K562 (cell line): ENCODE measurements around the gene TBC1D32. TPM values are rescaled to one million over a fixed set of nuclear protein-coding genes. Genes with fewer than 3 reads are reported as not detected.

Experiments
- ATAC-seq: fragments of 200-7000 bp; cut with Tn5 transposase; 3 replicates; pipeline ENCODE4 v1.9.1; 2020; ENCODE audit warnings: moderate library complexity
- BruUV-seq: library from RNA; stranded (reverse); fragments of 400-500 nt; replicated peaks from 2 replicates; lab custom pipeline; 2021; lab: Mats Ljungman, UMichigan
- CTCF ChIA-PET: fragments of 300-600 bp; formaldehyde crosslinking; extraction: SDS; loops from one replicate; lab custom pipeline; 2021; ENCODE audit warnings: low intra/inter-chr PET ratio; lab: Yijun Ruan, JAX
- POLR2A ChIA-PET: fragments of 300-600, 350-650 bp; sonication (Branson Sonifier 250); formaldehyde crosslinking; extraction: SDS; loops from one replicate; lab custom pipeline; 2021; ENCODE audit warnings: antibody characterized with exemption, inconsistent platforms; lab: Yijun Ruan, JAX
- DNase-seq, 4 experiments: peaks; one replicate each; pipeline versions ENCODE4 v3.0.0 to v3.0.0-alpha.2; 2011 to 2018; ENCODE audit warnings: low spot score in 3 of 4, mixed read lengths in 3 of 4; ENCODE audit errors: extremely low read depth in 1 of 4
- FAIRE-seq: peaks from 2 replicates; lab custom pipeline; 2011; peaks lifted over from hg19 to GRCh38; lab: Jason Lieb, UNC
- H2AFZ ChIP-seq: 2 replicates; pipeline ENCODE4 v1.6.0; 2011; ENCODE audit warnings: low read depth, low read length, control low read depth, inconsistent platforms
- H3K27ac ChIP-seq: fragments of 200-600 bp; 3 replicates; pipeline ENCODE4 v1.8.0; 2011; ENCODE audit warnings: low read depth, mild to moderate bottlenecking, control low read depth, inconsistent platforms, low read length, moderate library complexity, mixed read lengths; ENCODE audit errors: extremely low read depth
- H3K27me3 ChIP-seq, 2 experiments: fragments of 300-600 bp in 1 of 2; 2 replicates in 1 of 2; 3 replicates in 1 of 2; pipeline versions ENCODE4 v1.6.0 to v1.8.0; 2011; ENCODE audit warnings: inconsistent platforms in 2 of 2, low read length in 2 of 2, mild to moderate bottlenecking in 1 of 2, mixed read lengths in 1 of 2, moderate library complexity in 1 of 2; ENCODE audit not compliant: control insufficient read depth in 2 of 2, insufficient read depth in 2 of 2
- H3K36me3 ChIP-seq: fragments of 300-600 bp; 3 replicates; pipeline ENCODE4 v1.8.0; 2011; ENCODE audit warnings: mild to moderate bottlenecking, low read length, inconsistent platforms; ENCODE audit not compliant: control insufficient read depth, insufficient read depth
- H3K4me1 ChIP-seq, 2 experiments: fragments of 200-600 bp in 1 of 2; replicated peaks in 1 of 2; 2 replicates in 1 of 2; 3 replicates in 1 of 2; pipeline versions ENCODE4 v1.5.1 to v1.8.0; 2011; ENCODE audit warnings: inconsistent platforms in 2 of 2, low read length in 2 of 2, mild to moderate bottlenecking in 1 of 2, mixed read lengths in 1 of 2, moderate library complexity in 1 of 2; ENCODE audit not compliant: control insufficient read depth in 2 of 2, insufficient read depth in 2 of 2
- H3K4me2 ChIP-seq: 2 replicates; pipeline ENCODE4 v1.6.1; 2011; ENCODE audit warnings: low read length, control low read depth, inconsistent platforms, mixed read lengths; ENCODE audit not compliant: insufficient read depth
- H3K4me3 ChIP-seq: fragments of 200-600 bp; sonication (generic), shearing (Covaris generic); 2 replicates; pipeline ENCODE4 v1.5.1; 2016; ENCODE audit warnings: control low read depth, inconsistent platforms
- H3K79me2 ChIP-seq: fragments of 200-600 bp; 3 replicates; pipeline ENCODE4 v1.8.0; 2011; ENCODE audit warnings: low read length, inconsistent platforms; ENCODE audit not compliant: control insufficient read depth, insufficient read depth
- H3K9ac ChIP-seq, 2 experiments: 2 replicates each; pipeline versions ENCODE4 v1.6.0 to v1.6.1; 2011; ENCODE audit warnings: low read depth in 2 of 2, low read length in 2 of 2, control low read depth in 1 of 2, inconsistent platforms in 1 of 2, mild to moderate bottlenecking in 1 of 2, mixed read lengths in 1 of 2; ENCODE audit not compliant: insufficient read depth in 1 of 2
- H3K9me1 ChIP-seq: one replicate; pipeline ENCODE4 v1.6.0; 2011; ENCODE audit warnings: inconsistent platforms, mild to moderate bottlenecking, low read length, moderate library complexity; ENCODE audit not compliant: control insufficient read depth, insufficient read depth
- H3K9me3 ChIP-seq: replicated peaks from 2 replicates; pipeline ENCODE4 v1.5.1; 2011; ENCODE audit warnings: low read depth, low read length, inconsistent platforms; ENCODE audit not compliant: control insufficient read depth, insufficient read depth
- H4K20me1 ChIP-seq: replicated peaks from 2 replicates; pipeline ENCODE4 v1.6.1; 2011; ENCODE audit warnings: low read length, inconsistent platforms, mixed read lengths; ENCODE audit not compliant: control insufficient read depth, insufficient read depth
- BCOR ChIP-seq: fragments of 450-650 bp; IDR thresholded peaks from 2 replicates; pipeline ENCODE4 v1.6.1; 2016
- C11orf30 ChIP-seq: fragments of 450-650 bp; IDR thresholded peaks from 2 replicates; pipeline ENCODE4 v1.6.1; 2016; ENCODE audit warnings: low read depth, mild to moderate bottlenecking
- FOXJ3 ChIP-seq: sonication (generic); formaldehyde crosslinking; IDR thresholded peaks from 2 replicates; pipeline ENCODE4 v1.4.0; 2020; ENCODE audit warnings: mild to moderate bottlenecking, missing genetic modification reagents
- ILK ChIP-seq: fragments of 450-650 bp; IDR thresholded peaks from 2 replicates; pipeline ENCODE4 v1.6.1; 2016; ENCODE audit warnings: missing genetic modification characterization, low read depth, mild to moderate bottlenecking, missing compliant biosample characterization, moderate library complexity, borderline replicate concordance
- MAFF ChIP-seq: IDR thresholded peaks from 2 replicates; pipeline ENCODE4 v1.6.1; 2012; ENCODE audit warnings: low read length, improper control_type of control experiment
- MAFG ChIP-seq: fragments of 450-650 bp; conservative IDR thresholded peaks from 2 replicates; pipeline ENCODE4 v1.6.1; 2016; ENCODE audit warnings: missing genetic modification characterization, missing compliant biosample characterization
- MAFK ChIP-seq: IDR thresholded peaks from 2 replicates; pipeline ENCODE4 v1.6.1; 2011; ENCODE audit warnings: low read length, improper control_type of control experiment
- NELFE ChIP-seq: IDR thresholded peaks from 2 replicates; pipeline ENCODE4 v1.6.1; 2011; ENCODE audit warnings: mild to moderate bottlenecking; ENCODE audit not compliant: insufficient read depth, insufficient read length
- PHTF2 ChIP-seq: fragments of 250-450 bp; sonication (Bioruptor Pico); IDR thresholded peaks from 2 replicates; pipeline ENCODE4 v1.5.0; 2021; ENCODE audit warnings: mild to moderate bottlenecking
- TGIF2 ChIP-seq: sonication (generic); formaldehyde crosslinking; IDR thresholded peaks from 2 replicates; pipeline ENCODE4 v1.8.1; 2022; ENCODE audit warnings: mild to moderate bottlenecking, missing genetic modification reagents, moderate library complexity
- ZNF316 ChIP-seq: fragments of 450-650 bp; IDR thresholded peaks from 2 replicates; pipeline ENCODE4 v1.6.1; 2016
- WGBS: fragments of 100-300 bp; shearing (Covaris generic); methylation state at CpG from one replicate; pipeline ENCODE4 v1.1.6; 2016; ENCODE audit warnings: low coverage, mixed read lengths; ENCODE audit not compliant: insufficient coverage; ENCODE audit errors: missing lambda C conversion rate; 5-methylcytosine and 5-hydroxymethylcytosine counted together
- in situ Hi-C: fragments of 300-500 bp; cut with MboI; formaldehyde crosslinking; loops from 4 replicates; pipeline ENCODE4 v1.15.0; 2018; ENCODE audit warnings: inconsistent platforms, mixed read lengths
- intact Hi-C: fragments of 100-400 bp; cut with micrococcal nuclease; formaldehyde crosslinking; loops from 2 replicates; pipeline ENCODE4 v1.14.2; 2022
- polyA plus RNA-seq, 8 experiments: library from polyadenylated mRNA; depleted of rRNA in 4 of 8; stranded (reverse) in 5 of 8; unstranded in 3 of 8; fragments of >200 nt; fragmentation: Nextera tagmentation in 2 of 8; fragmentation: Illumina TruSeq in 1 of 8; extraction: Ambion mirVana in 2 of 8; extraction: Trizol in 1 of 8; gene quantifications; 2 replicates each; pipeline versions ENCODE4 v1.2.1 to v1.2.3, GENCODE V29; 2011 to 2014; ENCODE audit warnings: inconsistent platforms in 1 of 8, missing spikeins in 1 of 8
- total RNA-seq, 7 experiments: library from RNA; depleted of rRNA in 6 of 7; stranded (reverse); fragments of >200 nt in 6 of 7; fragmentation: Illumina TruSeq in 2 of 7; extraction: Trizol in 2 of 7; gene quantifications; 2 replicates each; pipeline versions ENCODE4 v1.2.1 to v1.2.3, GENCODE V29; 2011 to 2021; ENCODE audit warnings: low replicate concordance in 1 of 7
- TF ChIP-seq, protein P1 (sequence below): fragments of 250-450 bp; sonication (Bioruptor Pico); IDR thresholded peaks from 2 replicates; pipeline ENCODE4 v1.5.0; 2021; ENCODE audit warnings: mild to moderate bottlenecking, borderline replicate concordance

The TBC1D32 gene
- total and polyA plus RNA-seq, 9 of the 15 experiments (the other 6 are each of a cell fraction or from before 2014, with no cell fraction given), result 2.5 to 9.6 (median 3.9) TPM

DNA sequence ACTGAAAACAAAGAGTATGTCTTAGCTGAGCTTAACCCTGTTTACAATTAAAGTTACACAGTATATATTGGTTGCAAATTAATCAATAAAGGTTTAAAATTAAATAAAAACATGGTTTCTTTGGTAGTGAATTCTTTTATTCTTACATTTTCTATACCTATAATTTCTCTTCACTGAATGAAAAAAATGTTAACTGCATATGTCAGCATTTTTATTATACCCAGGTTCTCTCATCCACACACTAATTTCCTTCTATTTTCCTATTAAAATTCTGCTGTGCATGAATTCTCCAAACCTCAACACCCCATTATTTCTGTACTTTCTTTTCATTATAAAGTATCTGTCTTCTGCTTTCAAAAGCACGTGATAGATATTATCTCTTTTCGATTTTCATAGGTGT is 91.9 kb downstream of the TBC1D32 start:
- Histone ChIP-seq H4K20me1 (no peaks in the 10 kb centered on the region), H3K4me2 (no peak overlapping the region), H2AFZ (no peak overlapping the region), H3K9me1 (no peaks in the 10 kb centered on the region), H3K36me3 (no peaks in the 10 kb centered on the region), H3K27me3 (no peaks in the 10 kb centered on the region)
- BruUV-seq, result no TSS peak
- 8% methylated on average over 2 of the region's 2 CpGs for WGBS
- POLR2A ChIA-PET, result no interaction called here
- FAIRE-seq (no peak), DNase-seq (no peak)
- intact Hi-C loops, result no loop called here
- TF ChIP-seq MAFK, result peak; percentile 85
- no peak for TF ChIP-seq NELFE
- TF ChIP-seq MAFF, result peak; percentile 72
- TF ChIP-seq ZNF316, result peak; percentile 88
- TF ChIP-seq MAFG, result peak; percentile 34; the same call in 1 of the 2 replicates
- peak; percentile 64 for TF ChIP-seq C11orf30
- TF ChIP-seq, all 486 proteins: peak for 5
- Histone ChIP-seq H3K9ac (no peak overlapping the region), H3K27ac (no peak overlapping the region), H3K79me2 (no peaks in the 10 kb centered on the region), H3K4me3 (no peak overlapping the region), H3K9me3 (no peaks in the 10 kb centered on the region; the same call in 1 of the 2 replicates), H3K4me1 (no peaks in the 10 kb centered on the region)
- in situ Hi-C loops, result no loop called here
- CTCF ChIA-PET, result no interaction called here
- no peak for ATAC-seq

DNA sequence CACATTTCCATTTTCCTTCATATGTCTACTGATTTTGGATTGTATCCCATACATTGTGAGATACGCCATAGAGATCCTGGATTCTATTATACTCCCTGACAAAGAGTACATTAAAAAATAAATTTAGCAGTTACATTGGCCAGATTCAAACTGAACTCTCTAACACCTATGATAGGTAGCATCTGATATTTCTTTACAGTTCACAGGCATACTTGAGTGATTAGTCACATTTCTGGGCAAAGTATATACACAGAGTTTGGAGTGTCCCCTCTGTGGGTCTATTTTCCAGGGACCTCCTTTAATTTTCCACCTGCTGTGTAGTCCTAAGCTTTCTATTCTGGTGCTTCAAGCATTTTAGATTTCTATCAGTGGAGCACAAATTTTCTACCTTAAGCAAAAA is 96.4 kb downstream of the TBC1D32 start:
- Histone ChIP-seq H2AFZ (no peak overlapping the region), H4K20me1 (no peaks in the 10 kb centered on the region), H3K9me1 (no peaks in the 10 kb centered on the region), H3K27ac (no peak overlapping the region), H3K4me2 (no peak overlapping the region), H3K27me3 (no peaks in the 10 kb centered on the region), H3K9me3 (no peaks in the 10 kb centered on the region), H3K36me3 (no peaks in the 10 kb centered on the region), H3K4me1 (no peaks in the 10 kb centered on the region), H3K79me2 (no peaks in the 10 kb centered on the region), H3K4me3 (no peak overlapping the region), H3K9ac (no peak overlapping the region)
- POLR2A ChIA-PET, result interaction anchor here (0.6 kb wide), 1 partner anchor 11 kb away, joined by 3 read pairs; no protein-coding TSS in a partner anchor
- in situ Hi-C loops (no loop called here), intact Hi-C loops (no loop called here)
- DNase-seq, result no peak
- ATAC-seq, result no peak
- no peak for FAIRE-seq
- TF ChIP-seq PHTF2 (CRISPR knock-in tag) (no peak), BCOR (no peak), ILK (tag) (no peak), FOXJ3 (no peak), TGIF2 (no peak)
- TF ChIP-seq, protein P1, sequence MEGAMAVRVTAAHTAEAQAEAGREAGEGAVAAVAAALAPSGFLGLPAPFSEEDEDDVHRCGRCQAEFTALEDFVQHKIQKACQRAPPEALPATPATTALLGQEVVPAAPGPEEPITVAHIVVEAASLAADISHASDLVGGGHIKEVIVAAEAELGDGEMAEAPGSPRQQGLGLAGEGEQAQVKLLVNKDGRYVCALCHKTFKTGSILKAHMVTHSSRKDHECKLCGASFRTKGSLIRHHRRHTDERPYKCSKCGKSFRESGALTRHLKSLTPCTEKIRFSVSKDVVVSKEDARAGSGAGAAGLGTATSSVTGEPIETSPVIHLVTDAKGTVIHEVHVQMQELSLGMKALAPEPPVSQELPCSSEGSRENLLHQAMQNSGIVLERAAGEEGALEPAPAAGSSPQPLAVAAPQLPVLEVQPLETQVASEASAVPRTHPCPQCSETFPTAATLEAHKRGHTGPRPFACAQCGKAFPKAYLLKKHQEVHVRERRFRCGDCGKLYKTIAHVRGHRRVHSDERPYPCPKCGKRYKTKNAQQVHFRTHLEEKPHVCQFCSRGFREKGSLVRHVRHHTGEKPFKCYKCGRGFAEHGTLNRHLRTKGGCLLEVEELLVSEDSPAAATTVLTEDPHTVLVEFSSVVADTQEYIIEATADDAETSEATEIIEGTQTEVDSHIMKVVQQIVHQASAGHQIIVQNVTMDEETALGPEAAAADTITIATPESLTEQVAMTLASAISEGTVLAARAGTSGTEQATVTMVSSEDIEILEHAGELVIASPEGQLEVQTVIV, result no peak
- CTCF ChIA-PET, result no interaction called here
- no TSS peak for BruUV-seq
- 91% methylated on average over 1 of the region's 1 CpG for WGBS
